ENCODE measurements around the gene JAKMIP1.

- TF ChIP-seq CTCF (IDR thresholded peaks at IDR 0.05) (no peak), POLR2A (IDR thresholded peaks at IDR 0.05) (no peak)
Measured at GRCh38 chr4:6169239-6169638, 31.1 kb downstream of the JAKMIP1 start.
